H1 (cell line): ENCODE data around the gene OPRD1. TPM values are rescaled to one million over a fixed set of nuclear protein-coding genes. Genes with fewer than 3 reads are reported as not detected.

ENCODE experiments used
- CTCF ChIA-PET: fragments of 300-600 bp; sonication (Branson Sonifier 250); formaldehyde crosslinking; loops from one replicate; lab custom pipeline; 2021; ENCODE audit not compliant: partially characterized antibody; lab: Charles Lee
- POLR2A ChIA-PET: fragments of 300-600 bp; sonication (Branson Sonifier 250); formaldehyde crosslinking; loops from one replicate; lab custom pipeline; 2021; ENCODE audit warnings: inconsistent platforms; ENCODE audit not compliant: partially characterized antibody; lab: Charles Lee
- DNase-seq, 2 experiments: peaks; one replicate each; pipeline versions ENCODE4 v3.0.0 to v3.0.0-alpha.2; 2010 to 2022; ENCODE audit warnings: low spot score in 2 of 2, low read depth in 1 of 2, mixed read lengths in 1 of 2
- FAIRE-seq: peaks from 2 replicates; lab custom pipeline; 2011; peaks lifted over from hg19 to GRCh38; lab: Jason Lieb, UNC
- H2AFZ ChIP-seq: 2 replicates; pipeline ENCODE4 v1.8.1; 2012; ENCODE audit warnings: low read length, inconsistent platforms
- H2AK5ac ChIP-seq: 2 replicates; pipeline ENCODE4 v1.6.1; 2013; ENCODE audit warnings: low read depth, low read length
- H2BK120ac ChIP-seq: replicated peaks from 2 replicates; pipeline ENCODE3; 2013; ENCODE audit warnings: low read depth, low read length, inconsistent platforms
- H2BK12ac ChIP-seq: 2 replicates; pipeline ENCODE4 v1.6.1; 2013; ENCODE audit warnings: low read depth, low read length
- H2BK15ac ChIP-seq: 2 replicates; pipeline ENCODE4 v1.6.1; 2013; ENCODE audit warnings: low read length
- H2BK20ac ChIP-seq: 2 replicates; pipeline ENCODE4 v1.6.1; 2013; ENCODE audit warnings: low read length
- H2BK5ac ChIP-seq: 2 replicates; pipeline ENCODE4 v1.6.1; 2013; ENCODE audit warnings: low read depth, low read length
- H3K14ac ChIP-seq: 2 replicates; pipeline ENCODE4 v1.6.1; 2013; ENCODE audit warnings: inconsistent platforms; ENCODE audit not compliant: insufficient read length
- H3K18ac ChIP-seq: 2 replicates; pipeline ENCODE4 v1.6.1; 2013; ENCODE audit warnings: low read length; ENCODE audit errors: extremely low read depth
- H3K23ac ChIP-seq: 2 replicates; pipeline ENCODE4 v1.6.1; 2013; ENCODE audit warnings: inconsistent platforms; ENCODE audit not compliant: insufficient read length
- H3K23me2 ChIP-seq: 2 replicates; pipeline ENCODE4 v1.6.1; 2013; ENCODE audit warnings: low read depth, low read length
- H3K27ac ChIP-seq: 2 replicates; pipeline ENCODE4 v1.6.1; 2011; ENCODE audit warnings: low read depth, low read length, inconsistent platforms
- H3K27me3 ChIP-seq, 4 experiments: replicated peaks in 1 of 4; 1 replicate in 1 of 4; 2 replicates in 3 of 4; pipeline versions ENCODE4 v1.6.1 to v1.8.1; 2011 to 2013; ENCODE audit warnings: low read length in 3 of 4, mild to moderate bottlenecking in 3 of 4, inconsistent platforms in 2 of 4, mixed read lengths in 2 of 4, moderate library complexity in 1 of 4; ENCODE audit not compliant: control insufficient read depth in 3 of 4, insufficient read depth in 3 of 4; ENCODE audit errors: extremely low read depth in 1 of 4
- H3K36me3 ChIP-seq, 4 experiments: 2 replicates each; pipeline versions ENCODE4 v1.6.1 to v1.8.1; 2011 to 2013; ENCODE audit warnings: mild to moderate bottlenecking in 4 of 4, low read length in 3 of 4, moderate library complexity in 2 of 4, control low read depth in 1 of 4, inconsistent platforms in 1 of 4; ENCODE audit not compliant: insufficient read depth in 4 of 4, control insufficient read depth in 2 of 4
- H3K4ac ChIP-seq: replicated peaks from 2 replicates; pipeline ENCODE3; 2013; ENCODE audit warnings: low read length, low read depth, mixed read lengths, inconsistent platforms; ENCODE audit not compliant: insufficient read length
- H3K4me1 ChIP-seq, 4 experiments: replicated peaks in 1 of 4; 1 replicate in 1 of 4; 2 replicates in 3 of 4; pipeline versions ENCODE4 v1.6.1 to v1.8.1; 2011 to 2013; ENCODE audit warnings: low read length in 3 of 4, inconsistent platforms in 2 of 4, mixed read lengths in 1 of 4; ENCODE audit not compliant: insufficient read depth in 4 of 4, control insufficient read depth in 3 of 4
- H3K4me2 ChIP-seq, 2 experiments: 2 replicates each; pipeline versions ENCODE4 v1.6.1 to v1.8.1; 2011 to 2013; ENCODE audit warnings: low read depth in 2 of 2, low read length in 2 of 2, control low read depth in 1 of 2, inconsistent platforms in 1 of 2, mild to moderate bottlenecking in 1 of 2; ENCODE audit not compliant: insufficient read depth in 1 of 2
- H3K4me3 ChIP-seq, 4 experiments: fragments of 200-600, 300-600 bp in 1 of 4; sonication (generic), shearing (Covaris generic), sonication (Bioruptor Twin) in 1 of 4; 2 replicates each; pipeline versions ENCODE4 v1.5.1 to v1.8.1; 2011 to 2016; ENCODE audit warnings: low read length in 4 of 4, low read depth in 3 of 4, control low read depth in 2 of 4, inconsistent platforms in 2 of 4, mild to moderate bottlenecking in 2 of 4, mixed read lengths in 1 of 4, moderate library complexity in 1 of 4; ENCODE audit not compliant: insufficient read depth in 2 of 4; ENCODE audit errors: extremely low read depth in 1 of 4
- H3K56ac ChIP-seq: replicated peaks from 2 replicates; pipeline ENCODE3; 2013; ENCODE audit warnings: low read depth, mild to moderate bottlenecking, mixed read lengths, low read length, inconsistent platforms; ENCODE audit not compliant: insufficient read length
- H3K79me1 ChIP-seq: 2 replicates; pipeline ENCODE4 v1.6.1; 2013; ENCODE audit warnings: low read depth, low read length, control low read depth
- H3K79me2 ChIP-seq, 2 experiments: 2 replicates each; pipeline versions ENCODE4 v1.6.1 to v1.8.1; 2012 to 2013; ENCODE audit warnings: low read length in 2 of 2, mild to moderate bottlenecking in 2 of 2, inconsistent platforms in 1 of 2; ENCODE audit not compliant: insufficient read depth in 2 of 2, control insufficient read depth in 1 of 2
- H3K9ac ChIP-seq, 4 experiments: replicated peaks in 1 of 4; 1 replicate in 1 of 4; 2 replicates in 3 of 4; pipeline versions ENCODE4 v1.6.1 to v1.8.1; 2011 to 2013; ENCODE audit warnings: low read depth in 3 of 4, low read length in 3 of 4, control low read depth in 2 of 4, mild to moderate bottlenecking in 2 of 4, moderate library complexity in 2 of 4, inconsistent platforms in 1 of 4; ENCODE audit errors: extremely low read depth in 1 of 4
- H3K9me3 ChIP-seq, 2 experiments: 2 replicates each; pipeline versions ENCODE4 v1.6.1 to v1.8.1; 2012 to 2013; ENCODE audit warnings: mild to moderate bottlenecking in 2 of 2, moderate library complexity in 2 of 2, control low read depth in 1 of 2, inconsistent platforms in 1 of 2, low read depth in 1 of 2, low read length in 1 of 2, mixed read lengths in 1 of 2; ENCODE audit not compliant: insufficient read depth in 2 of 2
- H4K20me1 ChIP-seq, 2 experiments: replicated peaks in 1 of 2; 2 replicates each; pipeline versions ENCODE3 to v1.8.1; 2011 to 2013; ENCODE audit warnings: inconsistent platforms in 2 of 2, low read length in 2 of 2, mild to moderate bottlenecking in 1 of 2; ENCODE audit not compliant: insufficient read depth in 2 of 2, control insufficient read depth in 1 of 2
- H4K5ac ChIP-seq: 2 replicates; pipeline ENCODE4 v1.6.1; 2013; ENCODE audit warnings: low read length, low read depth, mixed read lengths, inconsistent platforms; ENCODE audit not compliant: insufficient read length
- H4K8ac ChIP-seq: 2 replicates; pipeline ENCODE4 v1.8.0; 2013; ENCODE audit warnings: mild to moderate bottlenecking, moderate library complexity, low read length, inconsistent platforms; ENCODE audit not compliant: insufficient read depth; ENCODE audit errors: extremely low read depth
- H4K91ac ChIP-seq: replicated peaks from 2 replicates; pipeline ENCODE3; 2013; ENCODE audit warnings: low read length, mixed read lengths, inconsistent platforms; ENCODE audit not compliant: insufficient read length
- KDM1A ChIP-seq: fragments of 200-600, 300-600 bp; sonication (generic); IDR thresholded peaks from 2 replicates; pipeline ENCODE4 v1.7.1; 2016; ENCODE audit warnings: mild to moderate bottlenecking, low read length, borderline replicate concordance
- WGBS, 2 experiments: shearing (Covaris generic) in 1 of 2; methylation state at CpG; one replicate each; pipeline versions ENCODE4 v1.1.6 to v1.1.7; 2013 to 2015; ENCODE audit warnings: low lambda C conversion rate in 2 of 2, mixed read lengths in 2 of 2, inconsistent platforms in 1 of 2, low coverage in 1 of 2, missing lambda C conversion rate in 1 of 2; ENCODE audit not compliant: insufficient replicate concordance in 2 of 2, insufficient coverage in 1 of 2, insufficient read length in 1 of 2; ENCODE audit errors: extremely low coverage in 1 of 2, missing lambda C conversion rate in 1 of 2; 5-methylcytosine and 5-hydroxymethylcytosine counted together
- polyA plus RNA-seq, 7 experiments: library from polyadenylated mRNA; depleted of rRNA in 3 of 7; stranded (reverse) in 5 of 7; unstranded in 2 of 7; fragments of >200 nt in 5 of 7; fragments of 200-250 nt in 2 of 7; gene quantifications; 1 replicate in 5 of 7; 2 replicates in 1 of 7; 4 replicates in 1 of 7; pipeline versions ENCODE4 v1.2.1 to v1.2.3, GENCODE V29; 2011 to 2013; ENCODE audit warnings: missing spikeins in 2 of 7, mixed read lengths in 2 of 7
- total RNA-seq: library from RNA; stranded (reverse); fragmentation: NEBNext Ultra II Directional; extraction: Animal tissue kit (Norgen Biotek cat#: 25700); gene quantifications from 2 replicates; pipeline ENCODE4 v1.2.1, GENCODE V29; 2021

The OPRD1 gene
- total and polyA plus RNA-seq, 2 of the 8 experiments (the other 6 are each of a cell fraction or from before 2014, with no cell fraction given) = 2.6 to 3.7 TPM

DNA sequence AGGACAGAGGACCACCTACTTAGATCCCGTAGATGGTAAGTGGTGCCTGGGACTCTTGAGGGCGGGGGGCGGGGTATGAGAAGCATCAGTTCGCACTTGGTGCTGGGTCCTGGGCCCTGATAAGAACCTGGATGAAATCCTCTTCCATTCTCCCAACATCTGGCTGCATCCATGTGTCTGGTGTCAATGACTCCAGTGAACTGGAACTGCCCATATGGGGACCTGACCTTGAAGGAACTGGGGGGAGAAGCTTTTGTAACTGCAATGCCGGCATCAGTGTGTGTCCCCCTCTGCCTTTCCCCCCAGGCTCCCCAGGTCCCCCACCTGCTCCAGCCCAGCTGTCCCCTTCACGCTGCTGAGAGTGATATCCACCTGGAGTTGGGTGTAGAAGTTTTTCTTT is 52.7 kb downstream of the OPRD1 start:
- no peak for DNase-seq
- Histone ChIP-seq H3K56ac (no peak overlapping the region), H3K27me3 (no peaks in the 10 kb centered on the region), H4K20me1 (no peaks in the 10 kb centered on the region), H3K4ac (no peak overlapping the region), H4K91ac (no peak overlapping the region), H2BK12ac (no peak overlapping the region), H2BK20ac (no peak overlapping the region), H2AFZ (no peak overlapping the region), H3K9me3 (no peaks in the 10 kb centered on the region), H2AK5ac (no peak overlapping the region), H3K4me1 (peaks cover 0 to 5% (median 0%) of the 10 kb centered on the region in 4 experiments; a peak in 2 of 7 replicates), H3K9ac (no peak overlapping the region), H2BK120ac (no peak overlapping the region), H3K14ac (no peak overlapping the region), H3K79me1 (no peaks in the 10 kb centered on the region), H4K5ac (no peak overlapping the region), H3K4me3 (no peak overlapping the region), H2BK5ac (no peak overlapping the region), H3K36me3 (no peaks in the 10 kb centered on the region), H3K18ac (no peak overlapping the region), H3K23me2 (no peaks in the 10 kb centered on the region), H4K8ac (no peak overlapping the region), H3K4me2 (no peak overlapping the region), H2BK15ac (no peak overlapping the region), H3K27ac (no peak overlapping the region), H3K79me2 (no peaks in the 10 kb centered on the region), H3K23ac (no peak overlapping the region)
- ChIA-PET POLR2A (interaction anchor here (0.8 kb wide), 1 partner anchor 24 kb away, joined by 3 read pairs; no protein-coding TSS in a partner anchor), CTCF (interaction anchor here (7.9 kb wide), 1 partner anchor 12 kb away, joined by 56 read pairs; no protein-coding TSS in a partner anchor)
- WGBS, 2 experiments = 86% methylated on average over 5 of the region's 6 CpGs; no CpG with 5 or more reads in 1 of the 2 experiments
- FAIRE-seq = no peak
- TF ChIP-seq KDM1A = no peak
